Measurements from ENCODE around the gene ITM2B. TPM values are rescaled to one million over a fixed set of nuclear protein-coding genes. Genes with fewer than 3 reads are reported as not detected.

ITM2B gene
- total RNA-seq, 2 donors from 2014 or later = 233 to 254 TPM

- H3K27ac ChIP-seq = peak overlapping the region; percentile 79 to 99 (median 96)
- no peak for TF ChIP-seq CTCF (IDR thresholded peaks at IDR 0.05)
- TF ChIP-seq POLR2A (IDR thresholded peaks at IDR 0.05) = no peak
- H3K27me3 ChIP-seq = no peaks in the 10 kb centered on the region
- H3K4me3 ChIP-seq = peak overlapping the region; percentile 91 to 99
- no peak for ATAC-seq
- H3K4me1 ChIP-seq = peaks cover 18% of the 10 kb centered on the region
- intact Hi-C loops (cut with DNase I) = no loop called here
- WGBS, 2 donors = 0 to 1% methylated on average over 23 to 36 of the region's 36 CpGs
- no peaks in the 10 kb centered on the region for H3K36me3 ChIP-seq (replicated peaks in 1 of 2; ENCODE audit: insufficient read depth in 1 of 2, low read depth in 2 of 2)
- no peaks in the 10 kb centered on the region for H3K9me3 ChIP-seq
- DNase-seq = peak; percentile 22 to 39 (median 34)
These were observed 71.3 kb downstream of the ITM2B start for GRCh38 chr13:48304143-48304876.

GRCh38 chr13:48311223-48311622 lies 78.2 kb downstream of the ITM2B start:
- intact Hi-C loops (cut with DNase I) = no loop called here
- WGBS, 2 donors = 84 to 100% methylated on average over 1 of the region's 1 CpG

GRCh38 chr13:48315969-48316650 lies 83.1 kb downstream of the ITM2B start:
- TF ChIP-seq CTCF (IDR thresholded peaks at IDR 0.05) (no peak), POLR2A (IDR thresholded peaks at IDR 0.05) (no peak)
- Histone ChIP-seq H3K27me3 (no peaks in the 10 kb centered on the region), H3K27ac (no peak overlapping the region), H3K36me3 (replicated peaks in 1 of 2; ENCODE audit: insufficient read depth in 1 of 2, low read depth in 2 of 2) (peaks cover 0 to 2% of the 10 kb centered on the region in 2 donors), H3K4me3 (no peak overlapping the region), H3K9me3 (peaks cover 0 to 4% (median 0%) of the 10 kb centered on the region in 3 donors), H3K4me1 (no peaks in the 10 kb centered on the region)
- 81 to 82% methylated on average over 9 to 17 of the region's 17 CpGs for WGBS, 2 donors
- ATAC-seq (no peak), DNase-seq (no peak)
- intact Hi-C loops (cut with DNase I) = no loop called here

More at GRCh38 chr13:48311223-48311622, 78.2 kb downstream of the ITM2B start:
- TF ChIP-seq POLR2A (IDR thresholded peaks at IDR 0.05) = no peak
- TF ChIP-seq CTCF (IDR thresholded peaks at IDR 0.05) = no peak
- Histone ChIP-seq H3K36me3 (replicated peaks in 1 of 2; ENCODE audit: insufficient read depth in 1 of 2, low read depth in 2 of 2) (peaks cover 0 to 2% of the 10 kb centered on the region in 2 donors), H3K27me3 (no peaks in the 10 kb centered on the region), H3K4me1 (peaks cover 2% of the 10 kb centered on the region), H3K9me3 (no peaks in the 10 kb centered on the region), H3K27ac (no peak overlapping the region), H3K4me3 (no peak overlapping the region)
- no peak for ATAC-seq
- no peak for DNase-seq

GRCh38 chr13:48316826-48317510 lies 84.0 kb downstream of the ITM2B start:
- TF ChIP-seq POLR2A (IDR thresholded peaks at IDR 0.05) (no peak), CTCF (IDR thresholded peaks at IDR 0.05) (no peak)
- H3K9me3 ChIP-seq = peaks cover 0 to 10% (median 0%) of the 10 kb centered on the region in 3 donors
- no peak overlapping the region for H3K4me3 ChIP-seq
- intact Hi-C loops (cut with DNase I) = no loop called here
- H3K27me3 ChIP-seq = no peaks in the 10 kb centered on the region
- 86 to 95% methylated on average over 24 to 43 of the region's 43 CpGs for WGBS, 2 donors
- peaks cover 0 to 2% of the 10 kb centered on the region in 2 donors for H3K36me3 ChIP-seq (replicated peaks in 1 of 2; ENCODE audit: insufficient read depth in 1 of 2, low read depth in 2 of 2)
- DNase-seq = no peak
- no peaks in the 10 kb centered on the region for H3K4me1 ChIP-seq
- no peak overlapping the region for H3K27ac ChIP-seq
- ATAC-seq = no peak
